Esophagus muscularis mucosa (tissue), 4 donors: ENCODE measurements around the gene CKAP2. TPM values are rescaled to one million over a fixed set of nuclear protein-coding genes. Genes with fewer than 3 reads are reported as not detected.
A peak's percentile ranks its signal among the peaks of the same experiment; 100 is the strongest.

Experiments used
- DNase-seq: peaks from one replicate; pipeline ENCODE4 v3.0.0-alpha.2; 2017; ENCODE audit errors: extremely low spot score
- H3K27ac ChIP-seq, 4 donors: fragments of 200-600 bp; sonication (generic); replicated peaks in 1 of 4; 1 replicate in 3 of 4; 2 replicates in 1 of 4; pipeline ENCODE4 v1.5.1; 2016 to 2019; ENCODE audit warnings: mild to moderate bottlenecking in 1 of 4
- H3K27me3 ChIP-seq, 4 donors: fragments of 200-600 bp; sonication (generic); one replicate each; pipeline versions ENCODE4 v1.5.1 to v1.6.0; 2016 to 2019
- H3K36me3 ChIP-seq, 4 donors: fragments of 200-600 bp; sonication (generic); one replicate each; pipeline ENCODE4 v1.5.1; 2016 to 2019
- H3K4me1 ChIP-seq, 4 donors: fragments of 200-600 bp; sonication (generic); one replicate each; pipeline ENCODE4 v1.5.1; 2016 to 2019
- H3K4me3 ChIP-seq, 4 donors: fragments of 200-600 bp; sonication (generic); 1 replicate in 2 of 4; 2 replicates in 2 of 4; pipeline ENCODE4 v1.5.1; 2016 to 2019; ENCODE audit warnings: mild to moderate bottlenecking in 4 of 4, moderate library complexity in 1 of 4
- H3K9me3 ChIP-seq, 4 donors: fragments of 200-600 bp; sonication (generic); 1 replicate in 3 of 4; 2 replicates in 1 of 4; pipeline ENCODE4 v1.5.1; 2016 to 2019
- EP300 ChIP-seq: sonication (generic); formaldehyde crosslinking; IDR thresholded peaks from one replicate; pipeline ENCODE4 v1.6.1; 2017; ENCODE audit warnings: antibody characterized with exemption
- POLR2A ChIP-seq: fragments of 450-650 bp; IDR thresholded peaks from one replicate; pipeline ENCODE4 v1.6.1; 2017; ENCODE audit warnings: antibody characterized with exemption, moderate library complexity, mild to moderate bottlenecking, low read depth
- POLR2AphosphoS5 ChIP-seq, 2 donors: sonication (generic); formaldehyde crosslinking; IDR thresholded peaks; one replicate each; pipeline ENCODE4 v1.6.1; 2017; ENCODE audit warnings: antibody characterized with exemption in 2 of 2
- WGBS: methylation state at CpG from one replicate; pipeline ENCODE4 v1.1.5; 2018; 5-methylcytosine and 5-hydroxymethylcytosine counted together
- intact Hi-C: fragments of 100-400 bp; cut with DNase I; formaldehyde crosslinking; loops from one replicate; pipeline ENCODE4 v1.15.1; 2023
- total RNA-seq, 4 donors: library from RNA; depleted of rRNA; stranded (reverse); fragments of >200 nt; gene quantifications; one replicate each; pipeline versions ENCODE4 v1.1.0 to v1.2.1, GENCODE V29; 2016
- TF ChIP-seq, protein P1 (sequence below), 3 experiments: fragments of 200-600 bp in 2 of 3; fragments of 450-650 bp in 1 of 3; sonication (generic) in 2 of 3; IDR thresholded peaks; one replicate each; pipeline ENCODE4 v1.5.1; 2017 to 2019; ENCODE audit warnings: antibody characterized with exemption in 3 of 3, mild to moderate bottlenecking in 2 of 3, moderate library complexity in 1 of 3

The CKAP2 gene
- total RNA-seq, 4 donors from 2014 or later, result 2.1 to 5.5 (median 4.4) TPM

DNA sequence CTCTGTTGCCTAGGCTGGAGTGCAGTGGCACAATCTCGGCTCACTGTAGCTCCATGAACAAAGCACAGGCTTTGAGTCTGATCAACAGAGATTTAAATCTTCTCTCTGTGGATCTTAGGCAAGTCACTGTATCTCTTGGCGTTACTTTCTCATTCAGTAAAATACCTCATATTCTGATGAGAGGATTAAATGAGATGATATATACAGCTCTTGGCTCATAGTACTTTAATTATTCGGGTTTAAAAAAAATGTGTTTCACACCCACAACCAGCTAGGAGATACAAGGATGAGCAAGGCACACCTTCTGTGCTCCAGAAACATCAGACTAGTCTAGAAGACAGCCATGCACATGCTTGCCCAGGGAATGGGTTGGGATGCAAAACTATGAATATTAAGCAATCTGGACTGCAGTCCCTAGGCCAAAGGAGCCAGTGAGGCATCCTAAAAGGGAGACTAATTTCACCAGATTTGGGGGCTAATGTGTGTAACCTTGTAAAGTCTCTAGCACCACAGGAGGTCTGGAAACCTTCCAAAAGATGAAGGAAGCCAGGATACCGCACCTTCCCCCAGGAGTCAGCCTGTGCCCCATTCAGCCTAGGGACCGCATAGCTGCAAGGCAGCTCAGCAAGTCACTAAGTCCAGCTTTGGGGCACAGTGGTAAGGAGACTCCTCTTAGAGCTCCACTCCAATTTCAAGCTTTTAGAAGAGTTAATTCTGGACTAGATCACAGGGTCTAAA lies 7.3 kb upstream of the CKAP2 start:
- no peak for DNase-seq
- Histone ChIP-seq H3K4me1 (peaks cover 24 to 35% (median 34%) of the 10 kb centered on the region in 4 donors), H3K36me3 (peaks cover 0 to 9% (median 1%) of the 10 kb centered on the region in 4 donors), H3K27ac (peak overlapping the region in 1 of 4 donors; percentile 1), H3K4me3 (no peak overlapping the region), H3K27me3 (no peaks in the 10 kb centered on the region), H3K9me3 (no peaks in the 10 kb centered on the region)
- intact Hi-C loops, result no loop called here
- 84% methylated on average over 5 of the region's 5 CpGs for WGBS
- TF ChIP-seq POLR2AphosphoS5 (IDR thresholded peaks at IDR 0.05) (no peak), POLR2A (no peak), EP300 (no peak)
- TF ChIP-seq, protein P1, sequence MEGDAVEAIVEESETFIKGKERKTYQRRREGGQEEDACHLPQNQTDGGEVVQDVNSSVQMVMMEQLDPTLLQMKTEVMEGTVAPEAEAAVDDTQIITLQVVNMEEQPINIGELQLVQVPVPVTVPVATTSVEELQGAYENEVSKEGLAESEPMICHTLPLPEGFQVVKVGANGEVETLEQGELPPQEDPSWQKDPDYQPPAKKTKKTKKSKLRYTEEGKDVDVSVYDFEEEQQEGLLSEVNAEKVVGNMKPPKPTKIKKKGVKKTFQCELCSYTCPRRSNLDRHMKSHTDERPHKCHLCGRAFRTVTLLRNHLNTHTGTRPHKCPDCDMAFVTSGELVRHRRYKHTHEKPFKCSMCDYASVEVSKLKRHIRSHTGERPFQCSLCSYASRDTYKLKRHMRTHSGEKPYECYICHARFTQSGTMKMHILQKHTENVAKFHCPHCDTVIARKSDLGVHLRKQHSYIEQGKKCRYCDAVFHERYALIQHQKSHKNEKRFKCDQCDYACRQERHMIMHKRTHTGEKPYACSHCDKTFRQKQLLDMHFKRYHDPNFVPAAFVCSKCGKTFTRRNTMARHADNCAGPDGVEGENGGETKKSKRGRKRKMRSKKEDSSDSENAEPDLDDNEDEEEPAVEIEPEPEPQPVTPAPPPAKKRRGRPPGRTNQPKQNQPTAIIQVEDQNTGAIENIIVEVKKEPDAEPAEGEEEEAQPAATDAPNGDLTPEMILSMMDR (IDR thresholded peaks at IDR 0.05), result no peak

DNA sequence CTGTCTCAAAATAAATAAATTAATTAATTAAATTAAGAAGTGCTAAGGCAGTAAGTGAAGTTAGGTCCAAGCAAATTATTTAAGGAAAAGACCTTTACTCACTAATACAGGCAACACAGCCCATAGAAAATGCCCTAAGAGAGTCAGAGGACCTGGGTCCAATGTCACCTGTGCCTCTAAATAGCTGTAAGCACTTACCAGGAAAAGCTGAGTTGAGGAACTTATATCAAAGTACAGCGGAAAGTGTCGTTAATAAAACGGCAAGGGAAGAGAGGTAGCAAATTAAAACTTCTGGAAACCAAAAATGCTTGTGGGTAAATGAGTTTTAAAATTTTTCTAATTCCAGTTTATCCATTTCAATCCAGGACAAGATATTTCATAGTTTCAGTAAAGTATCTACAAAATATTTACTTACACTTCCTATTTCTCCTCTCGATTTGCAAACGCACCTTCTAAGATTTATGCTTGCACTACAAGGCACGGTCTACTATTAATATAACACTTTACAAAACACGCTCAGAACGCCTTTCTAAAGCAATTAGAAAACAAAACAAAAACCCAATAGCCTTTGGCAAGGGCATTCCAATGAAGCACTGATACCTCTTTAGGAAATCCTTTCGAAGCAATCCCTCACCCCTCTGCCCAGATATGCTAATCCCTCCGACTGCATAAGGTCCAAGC lies 5.8 kb upstream of the CKAP2 start:
- Histone ChIP-seq H3K27me3 (no peaks in the 10 kb centered on the region), H3K9me3 (no peaks in the 10 kb centered on the region), H3K27ac (peak overlapping the region; percentile 89 to 95 (median 94)), H3K4me3 (peak overlapping the region; percentile 81 to 97 (median 91)), H3K36me3 (peaks cover 0 to 9% (median 1%) of the 10 kb centered on the region in 4 donors), H3K4me1 (peaks cover 25 to 39% (median 36%) of the 10 kb centered on the region in 4 donors)
- WGBS, result 43% methylated on average over 9 of the region's 10 CpGs
- intact Hi-C loops, result loop anchor here (5.0 to 10.0 kb wide), 3 partner anchors 205 to 322 kb away; partner anchors contain the start of genes NEK5 and SUGT1
- DNase-seq, result no peak
- TF ChIP-seq POLR2AphosphoS5 (IDR thresholded peaks at IDR 0.05), result no peak
- TF ChIP-seq EP300, result no peak
- TF ChIP-seq, protein P1 (IDR thresholded peaks at IDR 0.05), result no peak
- no peak for TF ChIP-seq POLR2A

DNA sequence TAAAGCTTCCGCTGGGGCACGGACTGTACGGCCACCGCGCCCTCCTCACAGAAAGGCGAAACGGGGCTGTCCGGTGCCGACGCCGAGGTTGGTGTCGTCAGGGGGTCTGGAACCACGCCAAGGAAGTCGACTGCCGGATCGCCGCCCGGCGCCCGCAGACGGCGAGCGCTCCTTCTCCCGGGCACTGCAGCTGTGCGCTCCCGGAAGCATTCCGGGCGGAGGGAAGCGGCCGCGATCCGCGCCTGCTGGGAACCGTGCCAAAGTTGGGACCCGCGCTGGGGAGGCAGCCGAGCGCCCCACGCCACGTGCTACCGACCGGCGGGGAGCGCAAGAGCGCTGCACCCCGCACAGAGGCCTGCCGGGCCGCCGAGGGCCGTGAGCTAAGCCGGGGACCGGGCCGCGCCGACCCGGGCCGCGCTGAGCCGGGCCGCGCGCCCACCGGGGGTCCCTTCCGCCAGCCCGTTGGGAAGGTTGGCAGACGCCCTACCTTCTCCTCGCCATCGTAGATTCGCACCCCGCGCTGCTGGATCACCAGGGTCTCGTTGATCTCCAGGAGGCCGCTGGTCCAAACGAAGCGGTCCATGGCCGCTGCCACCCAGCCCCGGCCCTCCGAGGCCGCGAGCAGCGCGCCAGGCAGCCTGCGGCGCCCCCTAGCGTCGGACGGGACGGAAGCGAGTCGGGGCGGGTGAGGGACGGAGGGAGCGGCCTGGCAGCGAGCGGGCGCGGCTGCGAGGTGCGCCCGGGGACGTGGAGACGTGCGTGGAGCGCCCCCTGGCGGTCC lies 5.1 kb upstream of the CKAP2 start, which contains the start of gene VPS36:
Gene VPS36, minus strand, starts transcription at position 623 of the 781 bp plus-strand sequence. Its CDS starts 40 bp downstream, at position 583.
- WGBS, result 0% methylated on average over 52 of the region's 105 CpGs

DNA sequence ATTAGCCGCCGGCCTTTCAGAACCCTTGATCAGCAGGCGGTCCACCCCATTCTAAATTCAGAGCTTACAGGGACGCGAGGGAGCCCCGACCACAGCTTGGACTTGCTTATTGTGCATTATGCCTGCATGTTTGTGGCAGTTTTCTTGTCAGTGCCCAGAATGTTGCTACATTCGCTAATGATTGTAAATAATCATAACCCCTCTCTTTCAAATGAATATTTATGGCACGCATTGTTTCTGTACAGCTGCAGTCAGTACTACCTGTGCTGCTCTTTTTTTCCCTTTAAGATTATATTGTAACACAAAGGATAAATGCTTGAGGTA lies 4.5 kb upstream of the CKAP2 start:
- Histone ChIP-seq H3K27me3 (no peaks in the 10 kb centered on the region), H3K27ac (peak overlapping the region in 3 of 4 donors; percentile 89 to 95 (median 94)), H3K4me1 (peaks cover 28 to 43% (median 38%) of the 10 kb centered on the region in 4 donors), H3K9me3 (no peaks in the 10 kb centered on the region), H3K36me3 (no peaks in the 10 kb centered on the region), H3K4me3 (peak overlapping the region; percentile 81 to 97 (median 91))
- TF ChIP-seq POLR2A (no peak), POLR2AphosphoS5 (IDR thresholded peaks at IDR 0.05) (no peak), EP300 (no peak)
- TF ChIP-seq, protein P1 (IDR thresholded peaks at IDR 0.05), result no peak
- WGBS, result 6% methylated on average over 8 of the region's 8 CpGs
- no peak for DNase-seq
- intact Hi-C loops, result loop anchor here (5.0 to 10.0 kb wide), 3 partner anchors 204 to 323 kb away; partner anchors contain the start of genes NEK5 and SUGT1

More for the DNA sequence above, 5.1 kb upstream of the CKAP2 start, which contains the start of gene VPS36:
- Histone ChIP-seq H3K36me3 (peaks cover 0 to 5% (median under 1%) of the 10 kb centered on the region in 4 donors), H3K27me3 (no peaks in the 10 kb centered on the region), H3K27ac (peak within 1 kb of the TSS; percentile 89 to 95 (median 94)), H3K4me3 (peak within 1 kb of the TSS; percentile 81 to 97 (median 91)), H3K4me1 (peaks cover 28 to 42% (median 38%) of the 10 kb centered on the region in 4 donors), H3K9me3 (no peaks in the 10 kb centered on the region)
- TF ChIP-seq POLR2AphosphoS5 (IDR thresholded peaks at IDR 0.05) (peak; percentile 87 to 93), POLR2A (peak; percentile 89), EP300 (no peak)
- TF ChIP-seq, protein P1 (IDR thresholded peaks at IDR 0.05), result peak in 2 of 3 experiments; percentile 99
- DNase-seq, result peak; percentile 98
- intact Hi-C loops, result loop anchor here (5.0 to 10.0 kb wide), 3 partner anchors 205 to 323 kb away; partner anchors contain the start of genes NEK5 and SUGT1
